Left kidney (tissue), 8 donors: ENCODE data around the gene BRD9. TPM values are rescaled to one million over a fixed set of nuclear protein-coding genes. Genes with fewer than 3 reads are reported as not detected.
A peak's percentile ranks its signal among the peaks of the same experiment; 100 is the strongest.
"Not testable (repeated sequence)": the region's sequence is repeated elsewhere in the genome, so short reads cannot be mapped to it uniquely, and the experiment has no call there.

ENCODE experiments used
- DNase-seq: peaks from one replicate; pipeline ENCODE4 v3.0.0-alpha.2; 2013
- long read RNA-seq, 8 donors: transcript quantifications; one replicate each; lab custom pipeline, GENCODE V29; 2026
- polyA plus RNA-seq: library from polyadenylated mRNA; unstranded; fragments of 120-200 nt; gene quantifications from one replicate; pipeline ENCODE4 v1.2.1, GENCODE V29; 2013; ENCODE audit not compliant: insufficient read length

Gene BRD9
- 47.5 TPM for polyA plus RNA-seq
- long read RNA-seq, donor 1, partial matches to known transcripts: 14 of 16 reads
- long read RNA-seq, donor 1, other reads (novel, unspliced or antisense): 0 of 16 reads
- long read RNA-seq, donor 2, partial matches to known transcripts: 15 of 16 reads
- long read RNA-seq, donor 2, other reads (novel, unspliced or antisense): 0 of 16 reads
- long read RNA-seq, donor 3, partial matches to known transcripts: 0 of 1 reads
- long read RNA-seq, donor 3, other reads (novel, unspliced or antisense): 0 of 1 reads
- long read RNA-seq, donor 4, partial matches to known transcripts: 5 of 5 reads
- long read RNA-seq, donor 4, other reads (novel, unspliced or antisense): 0 of 5 reads
- long read RNA-seq, donor 5, partial matches to known transcripts: 0 of 6 reads
- long read RNA-seq, donor 5, other reads (novel, unspliced or antisense): 0 of 6 reads
- long read RNA-seq, donor 6, partial matches to known transcripts: 21 of 23 reads
- long read RNA-seq, donor 6, other reads (novel, unspliced or antisense): 0 of 23 reads
- long read RNA-seq, donor 7, partial matches to known transcripts: 10 of 13 reads
- long read RNA-seq, donor 7, other reads (novel, unspliced or antisense): 0 of 13 reads
- long read RNA-seq, donor 8, partial matches to known transcripts: 29 of 31 reads
- long read RNA-seq, donor 8, other reads (novel, unspliced or antisense): 0 of 31 reads

GRCh38 chr5:892394-893136 lies at the start of gene BRD9, which contains the start of gene TRIP13:
BRD9 (minus strand) TSS chr5:892801; CDS start chr5:892657, 144 bp downstream.
TRIP13 (plus strand) TSS chr5:892884; CDS start chr5:892999, 115 bp downstream.
- peak; percentile 70 for DNase-seq

- DNase-seq: not testable (repeated sequence)
These were observed 48.1 kb upstream of the BRD9 start for GRCh38 chr5:940741-941140.

GRCh38 chr5:939368-939767 lies 46.8 kb upstream of the BRD9 start:
- DNase-seq: no peak

- no peak for DNase-seq
These were observed 44.7 kb upstream of the BRD9 start for GRCh38 chr5:937151-937924.

- no peak for DNase-seq
These were observed 43.8 kb upstream of the BRD9 start for GRCh38 chr5:936149-937144.

- no peak for DNase-seq
These were observed 43.0 kb upstream of the BRD9 start for GRCh38 chr5:935510-936084.

- DNase-seq: not testable (repeated sequence)
These were observed 41.9 kb upstream of the BRD9 start for GRCh38 chr5:934381-934967.

GRCh38 chr5:933951-934350 lies 41.4 kb upstream of the BRD9 start:
- DNase-seq: not testable (repeated sequence)

- DNase-seq: no peak
These were observed 40.8 kb upstream of the BRD9 start for GRCh38 chr5:933251-933861.

GRCh38 chr5:932628-933250 lies 40.1 kb upstream of the BRD9 start:
- no peak for DNase-seq

GRCh38 chr5:932151-932627 lies 39.6 kb upstream of the BRD9 start:
- DNase-seq: no peak

GRCh38 chr5:931570-932145 lies 39.1 kb upstream of the BRD9 start:
- no peak for DNase-seq

GRCh38 chr5:930866-931265 lies 38.3 kb upstream of the BRD9 start:
- no peak for DNase-seq

- no peak for DNase-seq
These were observed 37.0 kb upstream of the BRD9 start for GRCh38 chr5:929596-929995.

GRCh38 chr5:929182-929581 lies 36.6 kb upstream of the BRD9 start:
- DNase-seq: not testable (repeated sequence)

GRCh38 chr5:927172-928015 lies 34.8 kb upstream of the BRD9 start:
- DNase-seq: no peak
